Right atrium auricular region (tissue), 2 donors: ENCODE results near the gene WDR20. TPM values are rescaled to one million over a fixed set of nuclear protein-coding genes. Genes with fewer than 3 reads are reported as not detected.
"Not testable (repeated sequence)": the region's sequence is repeated elsewhere in the genome, so short reads cannot be mapped to it uniquely, and the experiment has no call there.

Experiments
- DNase-seq: peaks from one replicate; pipeline ENCODE4 v3.0.0-alpha.2; 2019; ENCODE audit warnings: low spot score
- H3K27ac ChIP-seq, 2 donors: fragments of 200-600 bp; sonication (generic); 1 replicate in 1 of 2; 2 replicates in 1 of 2; pipeline ENCODE4 v1.5.1; 2016 to 2019
- H3K27me3 ChIP-seq, 2 donors: fragments of 200-600 bp; sonication (generic); one replicate each; pipeline versions ENCODE4 v1.5.1 to v1.6.0; 2017 to 2019
- H3K36me3 ChIP-seq: fragments of 200-600 bp; sonication (generic); one replicate; pipeline ENCODE4 v1.5.1; 2016
- H3K4me1 ChIP-seq, 2 donors: fragments of 200-600 bp; sonication (generic); one replicate each; pipeline versions ENCODE4 v1.5.1 to v1.6.0; 2017 to 2019
- H3K4me3 ChIP-seq, 2 donors: fragments of 200-600 bp; sonication (generic); 1 replicate in 1 of 2; 2 replicates in 1 of 2; pipeline ENCODE4 v1.5.1; 2017 to 2019; ENCODE audit warnings: mild to moderate bottlenecking in 1 of 2, moderate library complexity in 1 of 2
- H3K9me3 ChIP-seq, 2 donors: fragments of 200-600 bp; sonication (generic); one replicate each; pipeline ENCODE4 v1.5.1; 2019
- total RNA-seq, 2 donors: library from RNA; depleted of rRNA; stranded (reverse); fragments of >200 nt; gene quantifications; one replicate each; pipeline ENCODE4 v1.1.0, GENCODE V29; 2016
- TF ChIP-seq, protein P1 (sequence below), 2 donors: fragments of 200-600 bp; sonication (generic); IDR thresholded peaks; one replicate each; pipeline ENCODE4 v1.5.1; 2019; ENCODE audit warnings: antibody characterized with exemption in 2 of 2

The WDR20 gene
- total RNA-seq, 2 donors from 2014 or later = 16.0 to 20.1 TPM

DNA sequence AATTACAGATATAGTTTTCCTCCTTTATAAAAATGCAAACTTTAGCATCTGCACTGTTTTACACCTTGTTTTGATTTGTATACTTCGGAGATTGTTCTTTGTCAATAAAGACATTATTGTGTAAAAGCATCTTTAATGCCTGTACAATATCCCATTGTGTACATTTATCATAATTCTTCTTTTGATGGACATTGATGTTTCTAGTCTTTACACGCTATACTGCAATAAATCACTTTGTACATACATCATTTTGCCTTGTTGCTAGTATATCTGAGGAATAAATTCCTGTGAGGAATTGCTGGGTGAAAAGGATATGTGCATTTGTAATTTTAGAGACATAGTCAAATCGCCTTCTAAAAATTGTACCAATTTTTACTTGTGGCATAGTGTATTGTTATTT, 30.4 kb downstream of the WDR20 start:
- TF ChIP-seq, protein P1, sequence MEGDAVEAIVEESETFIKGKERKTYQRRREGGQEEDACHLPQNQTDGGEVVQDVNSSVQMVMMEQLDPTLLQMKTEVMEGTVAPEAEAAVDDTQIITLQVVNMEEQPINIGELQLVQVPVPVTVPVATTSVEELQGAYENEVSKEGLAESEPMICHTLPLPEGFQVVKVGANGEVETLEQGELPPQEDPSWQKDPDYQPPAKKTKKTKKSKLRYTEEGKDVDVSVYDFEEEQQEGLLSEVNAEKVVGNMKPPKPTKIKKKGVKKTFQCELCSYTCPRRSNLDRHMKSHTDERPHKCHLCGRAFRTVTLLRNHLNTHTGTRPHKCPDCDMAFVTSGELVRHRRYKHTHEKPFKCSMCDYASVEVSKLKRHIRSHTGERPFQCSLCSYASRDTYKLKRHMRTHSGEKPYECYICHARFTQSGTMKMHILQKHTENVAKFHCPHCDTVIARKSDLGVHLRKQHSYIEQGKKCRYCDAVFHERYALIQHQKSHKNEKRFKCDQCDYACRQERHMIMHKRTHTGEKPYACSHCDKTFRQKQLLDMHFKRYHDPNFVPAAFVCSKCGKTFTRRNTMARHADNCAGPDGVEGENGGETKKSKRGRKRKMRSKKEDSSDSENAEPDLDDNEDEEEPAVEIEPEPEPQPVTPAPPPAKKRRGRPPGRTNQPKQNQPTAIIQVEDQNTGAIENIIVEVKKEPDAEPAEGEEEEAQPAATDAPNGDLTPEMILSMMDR (IDR thresholded peaks at IDR 0.05) = no peak
- Histone ChIP-seq H3K4me1 (peaks cover 0 to 25% of the 10 kb centered on the region in 2 donors), H3K27me3 (no peaks in the 10 kb centered on the region), H3K4me3 (no peak overlapping the region), H3K9me3 (no peaks in the 10 kb centered on the region), H3K36me3 (no peaks in the 10 kb centered on the region), H3K27ac (no peak overlapping the region)
- DNase-seq = no peak

DNA sequence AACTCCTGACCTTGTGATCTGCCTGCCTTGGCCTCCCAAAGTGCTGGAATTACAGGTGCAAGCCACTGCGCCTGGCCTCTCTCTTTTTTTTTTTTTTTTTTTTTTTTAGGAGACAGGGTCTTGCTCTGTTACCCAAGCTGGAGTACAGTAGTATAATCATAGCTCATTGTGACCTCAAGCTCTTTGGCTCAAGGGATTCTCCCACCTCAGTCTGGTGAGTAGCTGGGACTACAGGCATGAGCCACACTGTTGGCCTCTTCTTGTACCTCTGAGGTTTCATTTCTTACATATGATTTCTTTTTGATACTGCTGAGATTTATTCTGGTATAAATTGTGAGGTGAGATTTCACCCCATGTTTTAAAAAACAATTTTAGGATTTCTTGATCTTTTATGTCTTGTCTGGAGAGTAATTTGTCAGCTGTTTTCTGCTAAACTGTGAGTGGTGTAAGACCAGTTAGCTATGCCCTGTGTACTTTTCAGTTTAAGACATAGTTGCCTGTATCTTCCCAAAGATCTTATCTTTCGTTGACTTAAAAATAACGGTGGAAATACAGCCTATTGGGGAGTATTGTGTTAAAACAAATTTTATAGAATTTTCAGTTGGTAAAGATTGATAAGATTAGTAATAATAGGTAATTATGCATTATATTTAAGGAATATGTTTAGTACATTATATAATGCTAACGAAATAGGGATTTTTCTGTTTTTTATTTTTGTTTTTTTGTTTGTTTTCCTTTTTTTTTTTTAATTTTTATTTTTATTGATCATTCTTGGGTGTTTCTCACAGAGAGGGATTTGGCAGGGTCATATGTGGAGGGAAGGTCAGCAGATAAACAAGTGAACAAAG, 31.7 kb downstream of the WDR20 start:
- Histone ChIP-seq H3K4me1 (peaks cover 0 to 16% of the 10 kb centered on the region in 2 donors), H3K27ac (no peak overlapping the region), H3K36me3 (no peaks in the 10 kb centered on the region), H3K27me3 (no peaks in the 10 kb centered on the region), H3K4me3 (no peak overlapping the region), H3K9me3 (no peaks in the 10 kb centered on the region)
- TF ChIP-seq, protein P1 (IDR thresholded peaks at IDR 0.05) = no peak
- no peak for DNase-seq

DNA sequence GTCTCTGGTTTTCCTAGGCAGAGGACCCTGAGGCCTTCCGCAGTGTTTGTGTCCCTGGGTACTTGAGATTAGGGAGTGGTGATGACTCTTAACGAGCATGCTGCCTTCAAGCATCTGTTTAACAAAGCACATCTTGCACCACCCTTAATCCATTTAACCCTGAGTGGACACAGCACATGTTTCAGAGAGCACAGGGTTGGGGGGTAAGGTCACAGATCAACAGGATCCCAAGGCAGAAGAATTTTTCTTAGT, 32.2 kb downstream of the WDR20 start:
- H3K27me3 ChIP-seq, DNase-seq, H3K27ac ChIP-seq, H3K4me3 ChIP-seq, H3K9me3 ChIP-seq, H3K36me3 ChIP-seq: not testable (repeated sequence)
- H3K4me1 ChIP-seq = peaks cover 0 to 11% of the 10 kb centered on the region in 2 donors

DNA sequence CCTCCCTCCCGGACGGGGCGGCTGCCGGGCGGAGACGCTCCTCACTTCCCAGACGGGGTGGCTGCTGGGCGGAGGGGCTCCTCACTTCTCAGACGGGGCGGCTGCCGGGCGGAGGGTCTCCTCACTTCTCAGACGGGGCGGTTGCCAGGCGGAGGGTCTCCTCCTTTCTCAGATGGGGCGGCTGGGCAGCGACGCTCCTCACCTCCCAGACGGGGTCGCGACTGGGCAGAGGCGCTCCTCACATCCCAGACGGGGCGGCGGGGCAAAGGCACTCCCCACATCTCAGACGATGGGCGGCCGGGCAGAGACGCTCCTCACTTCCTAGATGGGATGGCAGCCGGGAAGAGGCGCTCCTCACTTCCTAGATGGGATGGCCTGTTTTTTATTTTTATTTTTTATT, 33.0 kb downstream of the WDR20 start:
- H3K4me1 ChIP-seq = peaks cover 0 to 16% of the 10 kb centered on the region in 2 donors
- not testable (repeated sequence) for H3K9me3 ChIP-seq, DNase-seq, H3K4me3 ChIP-seq, H3K36me3 ChIP-seq, H3K27ac ChIP-seq, H3K27me3 ChIP-seq

DNA sequence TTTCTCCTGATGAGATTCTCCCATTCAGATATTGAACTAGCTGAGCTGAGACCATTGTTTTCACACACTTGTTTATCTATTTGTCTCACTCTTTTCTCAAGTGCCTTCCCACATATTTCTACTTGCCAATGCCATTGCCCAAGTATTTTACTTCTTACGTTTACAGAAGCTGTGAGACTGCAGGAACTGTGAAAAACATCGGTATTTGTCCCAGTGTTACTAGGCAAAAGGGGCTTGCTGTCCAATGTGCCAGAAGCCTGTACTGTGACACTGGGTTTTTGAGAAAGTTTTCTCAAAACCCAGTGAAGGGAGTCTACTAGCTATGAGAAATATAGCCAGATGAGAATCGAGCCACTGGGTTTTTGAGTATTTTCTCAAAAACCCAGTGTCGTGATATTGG, 37.5 kb downstream of the WDR20 start:
- no peak for DNase-seq

DNA sequence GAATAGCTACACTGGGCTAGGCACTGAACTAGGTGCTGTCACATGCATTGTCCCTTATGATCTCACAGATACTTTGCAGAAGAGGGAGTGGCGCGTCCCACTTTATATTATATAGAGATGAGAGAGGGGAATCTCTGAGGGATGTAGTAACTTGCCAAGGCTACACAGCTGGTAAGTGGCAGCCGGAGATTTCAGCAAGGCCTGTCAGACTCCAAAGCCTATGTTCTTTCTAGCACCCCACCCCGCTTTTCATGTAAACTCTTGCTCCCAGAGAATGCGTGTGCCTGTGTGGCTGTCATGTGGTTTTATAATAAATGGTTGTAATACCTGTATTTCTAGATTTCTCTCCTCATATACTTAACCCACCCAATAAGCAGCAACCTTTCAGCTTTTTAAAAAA, 39.1 kb downstream of the WDR20 start:
- no peaks in the 10 kb centered on the region for H3K36me3 ChIP-seq
- H3K27me3 ChIP-seq = no peaks in the 10 kb centered on the region
- no peak overlapping the region for H3K4me3 ChIP-seq
- no peak for DNase-seq
- peaks cover 0 to 53% of the 10 kb centered on the region in 2 donors for H3K4me1 ChIP-seq
- no peaks in the 10 kb centered on the region for H3K9me3 ChIP-seq
- no peak overlapping the region for H3K27ac ChIP-seq
- TF ChIP-seq, protein P1 (IDR thresholded peaks at IDR 0.05) = no peak

More for the DNA sequence above, 37.5 kb downstream of the WDR20 start:
- Histone ChIP-seq H3K27me3 (no peaks in the 10 kb centered on the region), H3K27ac (no peak overlapping the region), H3K4me1 (peaks cover 0 to 40% of the 10 kb centered on the region in 2 donors), H3K36me3 (no peaks in the 10 kb centered on the region), H3K4me3 (no peak overlapping the region), H3K9me3 (no peaks in the 10 kb centered on the region)
- TF ChIP-seq, protein P1 (IDR thresholded peaks at IDR 0.05) = no peak
